ENCODE data around the gene MC1R.
"Not testable (repeated sequence)": the region's sequence is repeated elsewhere in the genome, so short reads cannot be mapped to it uniquely, and the experiment has no call there.

The MC1R gene

GRCh38 chr16:89935620-89936019 is 17.0 kb downstream of the MC1R start:
- not testable (repeated sequence) for DNase-seq (ENCODE audit: low spot score)

- no peak for DNase-seq (ENCODE audit: low spot score)
Observed at GRCh38 chr16:89936034-89936433, 17.4 kb downstream of the MC1R start.

DNA sequence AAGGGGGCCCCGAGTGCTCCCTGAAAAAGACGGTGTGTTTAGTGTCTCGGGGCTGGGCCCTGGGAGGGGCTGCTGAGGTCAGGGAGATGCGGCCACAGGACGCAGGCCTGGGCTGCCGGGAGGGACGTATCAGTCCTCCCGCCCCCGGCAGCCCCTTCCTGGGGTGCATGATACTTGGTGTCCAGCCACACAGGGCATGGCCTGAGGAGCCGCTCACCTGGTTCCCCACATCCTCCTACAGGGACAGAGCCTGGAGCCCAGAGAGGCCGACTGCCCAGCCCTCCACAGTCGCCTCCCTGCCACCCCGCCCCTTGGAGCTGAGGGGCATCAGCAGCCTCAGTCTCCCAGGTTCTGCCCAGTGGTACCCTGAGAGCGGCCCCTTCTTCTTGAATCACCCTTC is 17.8 kb downstream of the MC1R start:
- no peak for DNase-seq (ENCODE audit: low spot score)

DNA sequence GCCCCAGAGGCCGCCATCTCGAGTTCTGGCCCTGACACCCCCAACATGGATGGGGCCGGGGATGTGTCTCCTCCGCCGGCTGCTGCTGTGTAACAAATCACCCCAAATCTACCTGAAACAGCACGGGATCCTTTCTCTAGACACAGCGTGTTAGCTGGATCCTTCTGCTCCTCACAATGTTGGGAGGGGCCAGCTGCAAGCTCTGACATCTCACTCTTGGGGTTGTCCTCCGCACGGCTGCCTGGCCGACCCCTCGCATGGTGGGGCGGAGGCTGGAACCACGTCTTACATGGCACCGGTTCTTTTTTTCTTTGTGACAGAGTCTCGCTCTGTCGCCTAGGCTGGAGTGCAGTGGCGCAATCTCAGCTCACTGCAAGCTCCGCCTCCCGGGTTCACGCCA is 18.3 kb downstream of the MC1R start:
- no peak for DNase-seq (ENCODE audit: low spot score)

DNA sequence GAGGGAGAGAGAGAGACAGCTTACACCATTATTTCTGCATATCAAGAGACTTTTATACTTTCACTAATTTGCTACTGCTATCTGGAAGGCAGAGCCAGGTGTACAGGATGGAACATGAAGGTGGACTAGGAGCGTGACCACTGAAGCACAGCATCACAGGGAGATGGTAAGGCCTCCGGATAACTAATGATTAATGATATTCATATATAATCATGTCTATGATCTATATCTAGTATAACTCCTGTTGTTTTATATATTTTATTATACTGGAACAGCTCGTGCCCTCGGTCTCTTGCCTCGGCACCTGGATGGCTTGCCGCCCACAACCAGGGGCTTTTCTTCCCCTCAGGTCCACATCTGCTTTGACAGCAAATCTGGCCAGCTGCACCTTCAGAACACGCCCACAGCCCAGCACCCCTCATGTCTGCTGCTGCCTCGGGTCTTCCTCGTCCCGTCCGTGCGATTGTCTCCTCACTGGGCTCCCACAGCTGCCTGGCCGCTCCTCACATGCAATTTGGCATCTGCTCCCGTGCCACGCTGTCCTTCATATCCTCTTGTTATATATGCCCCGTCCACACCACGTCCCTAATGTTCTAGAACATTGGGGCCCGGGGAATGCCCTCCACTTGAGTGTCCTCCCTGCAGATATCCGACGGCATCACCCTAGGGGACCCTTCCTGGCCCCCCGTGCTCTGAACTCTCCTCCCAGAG is 19.7 kb downstream of the MC1R start:
- no peak for DNase-seq (ENCODE audit: low spot score)

DNA sequence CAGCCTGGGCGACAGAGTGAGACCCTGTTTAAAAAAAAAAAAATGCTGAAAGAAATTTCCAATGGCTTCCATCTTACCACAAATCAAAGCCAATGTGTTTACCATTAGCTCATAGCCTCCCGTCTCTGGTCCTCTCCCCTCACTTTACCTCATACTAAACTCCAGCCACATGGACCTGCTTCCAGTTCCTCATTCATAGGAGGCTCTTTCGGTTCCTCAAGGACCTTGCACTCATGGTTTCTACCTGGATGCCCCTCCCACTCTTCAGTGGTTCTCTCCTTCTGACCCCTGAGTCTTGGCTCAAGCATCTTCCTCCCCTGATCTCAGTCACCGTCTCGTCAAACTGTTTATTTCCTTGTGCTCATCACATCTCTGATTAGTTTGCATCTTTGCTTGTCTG is 26.1 kb downstream of the MC1R start:
- no peak for DNase-seq (ENCODE audit: low spot score)

DNA sequence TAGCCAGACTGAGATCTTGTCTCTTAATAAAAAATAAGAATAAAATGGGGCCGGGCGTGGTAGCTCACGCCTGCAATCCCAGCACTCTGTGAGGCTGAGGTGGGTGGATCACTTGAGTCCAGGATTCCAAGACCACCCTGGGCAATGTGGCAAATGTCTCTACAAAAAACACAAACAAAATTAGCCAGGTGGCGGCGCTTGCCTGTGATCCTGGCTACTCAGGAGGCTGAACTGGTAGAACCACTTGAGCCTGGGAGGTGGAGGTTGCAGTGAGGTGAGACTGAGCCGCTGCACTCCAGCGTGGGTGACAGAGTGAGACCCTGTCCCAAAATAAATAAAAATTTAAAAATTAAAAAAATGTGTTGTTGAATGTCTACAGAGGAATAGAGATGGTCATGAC is 27.0 kb downstream of the MC1R start:
- DNase-seq (ENCODE audit: low spot score), result no peak

- no peak for DNase-seq (ENCODE audit: low spot score)
Observed at GRCh38 chr16:89946515-89946914, 27.9 kb downstream of the MC1R start.

GRCh38 chr16:89949121-89949742 is 30.6 kb downstream of the MC1R start:
- no peak for DNase-seq (ENCODE audit: low spot score)

DNA sequence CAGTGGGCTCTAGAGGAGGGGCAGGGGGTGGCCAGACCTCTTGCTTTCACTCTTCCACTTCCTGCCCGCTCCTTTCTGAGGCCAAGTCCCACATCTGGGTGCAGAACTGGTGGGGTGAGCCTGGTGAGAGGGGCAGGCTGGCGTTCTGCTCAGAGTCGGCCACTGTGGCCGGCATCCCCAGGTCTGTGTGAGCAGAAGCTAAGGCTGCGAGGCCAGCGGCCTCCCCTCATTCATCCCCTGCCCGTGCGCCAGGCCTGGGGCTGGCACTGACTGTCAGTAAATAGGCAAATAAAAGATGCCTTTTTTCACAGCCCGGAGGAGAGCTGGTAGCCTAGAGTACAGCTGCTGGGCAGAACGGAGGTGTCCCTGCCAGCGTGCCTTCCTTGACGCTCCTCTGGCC is 31.1 kb downstream of the MC1R start:
- DNase-seq (ENCODE audit: low spot score), result no peak

- no peak for DNase-seq (ENCODE audit: low spot score)
Observed at GRCh38 chr16:89951509-89951908, 32.8 kb downstream of the MC1R start.

- no peak for DNase-seq (ENCODE audit: low spot score)
Observed at GRCh38 chr16:89952049-89952448, 33.4 kb downstream of the MC1R start.

DNA sequence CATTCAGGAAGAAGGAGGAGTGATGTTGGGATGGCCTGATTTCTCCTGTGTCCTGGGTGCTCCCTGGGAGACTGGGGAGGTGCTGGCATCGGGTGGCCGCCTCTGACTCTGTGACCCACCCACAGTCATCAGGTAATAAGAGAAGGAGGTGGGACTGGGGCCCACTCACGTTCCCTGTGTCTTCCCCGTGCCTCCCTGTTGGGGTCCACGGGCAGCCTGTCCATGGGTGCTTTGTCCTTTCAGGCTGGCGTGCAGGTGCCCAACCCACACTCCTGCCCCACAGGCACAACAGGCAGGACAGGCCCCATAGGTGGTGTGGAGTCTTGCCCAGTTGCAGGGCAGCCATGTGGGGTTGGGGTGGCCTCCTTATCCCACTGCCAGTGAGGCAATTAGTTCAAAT is 33.9 kb downstream of the MC1R start:
- no peak for DNase-seq (ENCODE audit: low spot score)

GRCh38 chr16:89953671-89954406 is 35.2 kb downstream of the MC1R start:
- DNase-seq (ENCODE audit: low spot score), result no peak

DNA sequence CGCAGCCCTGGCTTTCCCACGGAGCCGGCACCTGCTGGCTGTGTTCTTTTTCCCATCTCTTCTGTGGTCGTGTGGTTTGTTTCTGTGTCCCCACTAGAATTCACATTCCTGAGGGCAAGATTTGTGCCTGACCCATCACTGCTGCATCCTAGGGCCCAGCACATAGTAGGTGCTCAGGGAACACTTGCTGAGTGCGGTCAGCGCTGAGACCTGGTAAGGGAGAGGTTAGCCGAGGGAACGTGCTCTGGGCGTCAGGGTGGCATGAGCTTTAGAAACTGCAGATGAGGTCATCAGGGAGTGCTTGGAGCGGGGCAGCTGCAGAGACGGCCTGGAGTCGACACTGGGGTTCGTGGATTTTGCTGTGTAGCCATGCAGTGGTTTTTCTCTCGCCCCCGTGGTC is 35.8 kb downstream of the MC1R start:
- DNase-seq (ENCODE audit: low spot score), result no peak

DNA sequence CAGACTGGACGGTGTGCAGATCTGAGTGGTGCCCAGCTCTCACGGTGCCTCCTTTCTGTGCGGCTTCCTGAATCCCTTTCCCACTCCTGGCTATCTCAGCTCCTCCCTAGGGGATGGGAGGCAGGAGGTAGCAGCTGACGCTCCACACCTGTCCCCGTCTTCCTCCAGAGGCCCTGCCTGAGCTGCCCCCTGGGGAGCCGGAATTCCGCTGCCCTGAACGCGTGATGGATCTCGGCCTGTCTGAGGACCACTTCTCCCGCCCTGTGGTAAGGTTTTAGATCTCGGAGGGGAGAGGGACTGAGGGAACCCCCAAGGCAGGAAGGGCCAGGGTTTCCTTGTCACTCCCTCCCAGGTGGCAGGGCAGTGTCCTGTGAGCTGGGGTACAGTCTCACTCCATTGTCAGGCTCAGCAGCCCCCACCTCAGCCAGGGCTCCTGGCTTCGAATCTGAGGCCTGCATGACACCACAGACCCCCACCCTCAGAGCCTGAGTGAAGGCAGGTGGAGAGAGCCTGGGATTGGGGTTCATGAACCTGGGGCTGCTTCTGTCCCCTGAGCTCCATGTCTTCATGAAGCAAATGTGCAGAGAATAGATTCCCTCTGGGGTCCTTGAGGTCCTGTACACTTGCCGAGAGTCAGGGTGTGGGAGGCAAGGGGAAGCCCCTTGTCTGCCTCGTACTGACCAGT is 36.5 kb downstream of the MC1R start:
- no peak for DNase-seq (ENCODE audit: low spot score)

- no peak for DNase-seq (ENCODE audit: low spot score)
Observed at GRCh38 chr16:89956505-89957215, 38.0 kb downstream of the MC1R start.

DNA sequence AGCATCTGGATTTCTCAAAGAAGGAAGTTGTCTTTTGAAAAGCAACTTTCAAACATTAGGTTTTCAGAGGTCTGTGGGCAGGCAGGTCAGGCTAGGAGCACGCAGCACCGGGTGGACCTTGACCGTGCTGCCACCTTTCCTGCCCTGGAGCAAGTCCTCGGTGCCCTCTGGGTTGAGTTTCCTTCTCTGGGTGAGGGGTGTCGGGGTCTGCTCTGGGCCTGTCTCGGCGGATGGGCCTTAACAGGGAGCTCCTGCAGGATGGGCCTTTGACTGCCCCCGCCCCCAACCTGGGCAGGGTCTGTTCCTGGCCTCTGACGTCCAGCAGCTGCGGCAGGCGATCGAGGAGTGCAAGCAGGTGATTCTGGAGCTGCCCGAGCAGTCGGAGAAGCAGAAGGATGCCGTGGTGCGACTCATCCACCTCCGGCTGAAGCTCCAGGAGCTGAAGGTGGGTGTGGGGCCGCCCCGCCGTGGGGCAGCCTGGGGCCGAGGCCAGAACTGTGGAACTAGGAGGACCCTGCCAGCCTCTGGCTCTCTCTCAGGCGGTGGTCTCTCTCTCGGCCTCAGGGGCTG is 38.6 kb downstream of the MC1R start:
- no peak for DNase-seq (ENCODE audit: low spot score)

- peak; percentile 50 for DNase-seq (ENCODE audit: low spot score)
Observed at GRCh38 chr16:89958068-89958467, 39.4 kb downstream of the MC1R start.

- no peak for DNase-seq (ENCODE audit: low spot score)
Observed at GRCh38 chr16:89958596-89958995, 39.9 kb downstream of the MC1R start.

DNA sequence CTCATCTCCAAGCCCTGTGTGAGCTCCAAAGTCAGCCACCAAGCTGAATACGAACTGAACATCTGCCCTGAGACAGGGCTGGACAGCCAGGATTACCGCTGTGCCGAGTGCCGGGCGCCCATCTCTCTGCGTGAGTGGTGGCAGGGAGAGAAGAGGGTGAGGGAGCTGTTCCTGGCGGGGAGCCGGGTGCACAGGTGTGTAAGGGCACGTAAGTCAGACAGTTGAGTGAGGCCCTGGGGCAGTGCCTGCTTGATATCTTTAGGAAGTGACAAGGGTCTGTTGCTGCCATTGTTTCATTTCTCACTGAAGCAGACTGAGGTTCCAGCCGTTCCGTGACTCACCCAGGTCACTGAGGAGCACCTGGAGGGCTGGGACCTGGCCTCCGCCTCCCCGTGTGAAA is 42.3 kb downstream of the MC1R start:
- DNase-seq (ENCODE audit: low spot score), result no peak

GRCh38 chr16:89961920-89962319 is 43.3 kb downstream of the MC1R start:
- no peak for DNase-seq (ENCODE audit: low spot score)

All from AG08395 (cell line).